IMR-90 (cell line): Measurements from ENCODE around the gene PFN1.
"Not testable (repeated sequence)": the region's sequence is repeated elsewhere in the genome, so short reads cannot be mapped to it uniquely, and the experiment has no call there.

Experiments
- BHLHE40 ChIP-seq: fragments of 150-350 bp; IDR thresholded peaks from 2 replicates; pipeline ENCODE4 v1.6.1; 2016; ENCODE audit warnings: mild to moderate bottlenecking, low read depth, low read length
- CEBPB ChIP-seq: IDR thresholded peaks from 2 replicates; pipeline ENCODE4 v1.6.1; 2012; ENCODE audit warnings: low read depth, low read length, improper control_type of control experiment
- FOS ChIP-seq: fragments of 150-350 bp; IDR thresholded peaks from 2 replicates; pipeline ENCODE4 v1.6.1; 2016; ENCODE audit warnings: low read depth, low read length
- MXI1 ChIP-seq: IDR thresholded peaks from 2 replicates; pipeline ENCODE4 v1.6.1; 2012; ENCODE audit warnings: low read depth, mild to moderate bottlenecking, low read length, moderate library complexity, borderline replicate concordance
- POLR2A ChIP-seq: IDR thresholded peaks from 2 replicates; pipeline ENCODE4 v1.6.1; 2012; ENCODE audit warnings: mild to moderate bottlenecking, low read depth, low read length
- RAD21 ChIP-seq: IDR thresholded peaks from 2 replicates; pipeline ENCODE4 v1.6.1; 2012; ENCODE audit warnings: low read length, improper control_type of control experiment
- RFX5 ChIP-seq: IDR thresholded peaks from 2 replicates; pipeline ENCODE4 v1.8.0; 2012; ENCODE audit warnings: low read depth, mild to moderate bottlenecking, low read length, moderate library complexity
- SMC3 ChIP-seq: fragments of 150-350 bp; IDR thresholded peaks from 2 replicates; pipeline ENCODE4 v1.6.1; 2016; ENCODE audit warnings: low read depth, mild to moderate bottlenecking, antibody characterized with exemption, low read length, moderate library complexity
- TF ChIP-seq, protein P1 (sequence below): conservative IDR thresholded peaks from 2 replicates; pipeline ENCODE4 v1.5.1; 2012; ENCODE audit warnings: mild to moderate bottlenecking, low read depth, low read length, improper control_type of control experiment
- TF ChIP-seq, protein P2 (sequence below): fragments of 150-350 bp; IDR thresholded peaks from 2 replicates; pipeline ENCODE4 v1.6.1; 2017; ENCODE audit warnings: mild to moderate bottlenecking, antibody characterized with exemption, low read length, low read depth

DNA sequence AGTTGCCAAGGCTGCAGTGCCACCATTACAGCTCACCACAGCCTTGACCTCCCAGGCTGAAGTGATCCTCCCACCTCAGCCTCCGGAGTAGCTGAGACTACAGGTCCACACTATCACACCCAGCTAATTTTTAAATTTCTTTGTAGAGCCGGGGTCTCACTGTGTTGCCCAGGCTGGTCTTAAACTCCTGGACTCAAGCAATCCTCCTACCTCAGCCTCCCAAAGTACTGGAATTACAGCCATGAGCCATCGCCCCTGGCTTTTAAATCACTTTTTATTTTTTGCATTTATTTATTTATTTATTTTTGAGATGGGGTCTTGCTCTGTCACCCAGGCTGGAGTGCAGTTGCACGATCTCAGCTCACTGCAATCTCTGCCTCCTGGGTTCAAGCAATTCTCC is 33.8 kb downstream of the PFN1 start:
- TF ChIP-seq FOS, RFX5, RAD21, MXI1, POLR2A, SMC3, BHLHE40, CEBPB: not testable (repeated sequence)
- TF ChIP-seq, protein P1, sequence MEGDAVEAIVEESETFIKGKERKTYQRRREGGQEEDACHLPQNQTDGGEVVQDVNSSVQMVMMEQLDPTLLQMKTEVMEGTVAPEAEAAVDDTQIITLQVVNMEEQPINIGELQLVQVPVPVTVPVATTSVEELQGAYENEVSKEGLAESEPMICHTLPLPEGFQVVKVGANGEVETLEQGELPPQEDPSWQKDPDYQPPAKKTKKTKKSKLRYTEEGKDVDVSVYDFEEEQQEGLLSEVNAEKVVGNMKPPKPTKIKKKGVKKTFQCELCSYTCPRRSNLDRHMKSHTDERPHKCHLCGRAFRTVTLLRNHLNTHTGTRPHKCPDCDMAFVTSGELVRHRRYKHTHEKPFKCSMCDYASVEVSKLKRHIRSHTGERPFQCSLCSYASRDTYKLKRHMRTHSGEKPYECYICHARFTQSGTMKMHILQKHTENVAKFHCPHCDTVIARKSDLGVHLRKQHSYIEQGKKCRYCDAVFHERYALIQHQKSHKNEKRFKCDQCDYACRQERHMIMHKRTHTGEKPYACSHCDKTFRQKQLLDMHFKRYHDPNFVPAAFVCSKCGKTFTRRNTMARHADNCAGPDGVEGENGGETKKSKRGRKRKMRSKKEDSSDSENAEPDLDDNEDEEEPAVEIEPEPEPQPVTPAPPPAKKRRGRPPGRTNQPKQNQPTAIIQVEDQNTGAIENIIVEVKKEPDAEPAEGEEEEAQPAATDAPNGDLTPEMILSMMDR = not testable (repeated sequence)
- TF ChIP-seq, protein P2, sequence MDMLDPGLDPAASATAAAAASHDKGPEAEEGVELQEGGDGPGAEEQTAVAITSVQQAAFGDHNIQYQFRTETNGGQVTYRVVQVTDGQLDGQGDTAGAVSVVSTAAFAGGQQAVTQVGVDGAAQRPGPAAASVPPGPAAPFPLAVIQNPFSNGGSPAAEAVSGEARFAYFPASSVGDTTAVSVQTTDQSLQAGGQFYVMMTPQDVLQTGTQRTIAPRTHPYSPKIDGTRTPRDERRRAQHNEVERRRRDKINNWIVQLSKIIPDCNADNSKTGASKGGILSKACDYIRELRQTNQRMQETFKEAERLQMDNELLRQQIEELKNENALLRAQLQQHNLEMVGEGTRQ = not testable (repeated sequence)
